Activated T-helper 9 cell treated with anti-CD3 and anti-CD28 coated beads, Interleukin-2, amount 50 U/mL, for 16 hours (primary cell): ENCODE measurements around the gene DSP.

Experiments used
- DNase-seq: peaks from one replicate; pipeline ENCODE4 v3.0.0-alpha.2; 2020; ENCODE audit warnings: low read depth

The DSP gene

GRCh38 chr6:7541175-7542064 lies at the start of gene DSP:
DSP (plus strand) TSS chr6:7541671; CDS start chr6:7541916, 245 bp downstream.
- DNase-seq = peak; percentile 6

GRCh38 chr6:7493866-7494265 lies 47.6 kb upstream of the DSP start:
- no peak for DNase-seq

- no peak for DNase-seq
Observed at GRCh38 chr6:7494638-7495037, 46.8 kb upstream of the DSP start.

- DNase-seq = no peak
Observed at GRCh38 chr6:7496266-7496875, 45.1 kb upstream of the DSP start.

- DNase-seq = no peak
Observed at GRCh38 chr6:7500752-7501282, 40.7 kb upstream of the DSP start.

- DNase-seq = no peak
Observed at GRCh38 chr6:7502743-7503142, 38.7 kb upstream of the DSP start.

- DNase-seq = no peak
Observed at GRCh38 chr6:7504041-7504440, 37.4 kb upstream of the DSP start.

- no peak for DNase-seq
Observed at GRCh38 chr6:7505189-7505699, 36.2 kb upstream of the DSP start.

- DNase-seq = no peak
Observed at GRCh38 chr6:7507600-7507999, 33.9 kb upstream of the DSP start.

GRCh38 chr6:7512320-7512719 lies 29.2 kb upstream of the DSP start:
- no peak for DNase-seq

- no peak for DNase-seq
Observed at GRCh38 chr6:7513529-7513928, 27.9 kb upstream of the DSP start.

GRCh38 chr6:7515363-7515762 lies 26.1 kb upstream of the DSP start:
- DNase-seq = no peak

- DNase-seq = no peak
Observed at GRCh38 chr6:7518877-7519276, 22.6 kb upstream of the DSP start.

GRCh38 chr6:7522873-7523272 lies 18.6 kb upstream of the DSP start:
- DNase-seq = no peak

GRCh38 chr6:7523922-7524321 lies 17.5 kb upstream of the DSP start:
- no peak for DNase-seq

- DNase-seq = no peak
Observed at GRCh38 chr6:7526755-7527154, 14.7 kb upstream of the DSP start.

GRCh38 chr6:7528565-7528964 lies 12.9 kb upstream of the DSP start:
- no peak for DNase-seq

- DNase-seq = no peak
Observed at GRCh38 chr6:7529141-7529540, 12.3 kb upstream of the DSP start.

- no peak for DNase-seq
Observed at GRCh38 chr6:7532232-7532631, 9.2 kb upstream of the DSP start.

GRCh38 chr6:7532821-7533220 lies 8.7 kb upstream of the DSP start:
- no peak for DNase-seq

- no peak for DNase-seq
Observed at GRCh38 chr6:7534192-7534591, 7.3 kb upstream of the DSP start.

- DNase-seq = no peak
Observed at GRCh38 chr6:7535498-7535897, 6.0 kb upstream of the DSP start.

GRCh38 chr6:7537565-7538174 lies 3.8 kb upstream of the DSP start:
- no peak for DNase-seq
